ENCODE results near the gene FKBP3.

- TF ChIP-seq CTCF (IDR thresholded peaks at IDR 0.05): no peak
- no peak for TF ChIP-seq POLR2A (IDR thresholded peaks at IDR 0.05)
Observed at GRCh38 chr14:45125754-45126153, 8.5 kb downstream of the FKBP3 start.
